HEK293 (cell line): ENCODE measurements around the gene TBC1D30.

Experiments
- CTCF ChIA-PET: fragments of 350-600 bp; formaldehyde crosslinking; extraction: SDS; loops from one replicate; lab custom pipeline; 2021; ENCODE audit warnings: antibody characterized with exemption; lab: Yijun Ruan, JAX
- POLR2A ChIA-PET: fragments of 300-600 bp; formaldehyde crosslinking; extraction: SDS; loops from one replicate; lab custom pipeline; 2020; ENCODE audit warnings: antibody characterized with exemption, inconsistent platforms; lab: Yijun Ruan, JAX
- H3K27ac ChIP-seq: fragments of 200-500 bp; sonication (Bioruptor generic); 2 replicates; pipeline ENCODE4 v1.5.1; 2014; ENCODE audit warnings: low read depth, low read length, control low read depth, inconsistent platforms; ENCODE audit errors: extremely low read depth
- H3K36me3 ChIP-seq, 2 experiments: fragments of 200-500 bp in 1 of 2; sonication (Bioruptor generic) in 1 of 2; 1 replicate in 1 of 2; 2 replicates in 1 of 2; pipeline ENCODE4 v1.5.1; 2014 to 2017; ENCODE audit warnings: inconsistent platforms in 2 of 2, low read length in 2 of 2; ENCODE audit not compliant: control insufficient read depth in 2 of 2, insufficient read depth in 1 of 2
- H3K4me1 ChIP-seq: fragments of 200-500 bp; sonication (Bioruptor generic); 2 replicates; pipeline ENCODE4 v1.5.1; 2014; ENCODE audit warnings: mild to moderate bottlenecking, low read length, inconsistent platforms; ENCODE audit not compliant: control insufficient read depth, insufficient read depth
- H3K4me3 ChIP-seq: 2 replicates; pipeline ENCODE4 v1.5.1; 2011; ENCODE audit warnings: low read depth, mild to moderate bottlenecking, control low read depth, low read length, moderate library complexity
- H3K9me3 ChIP-seq: fragments of 200-500 bp; sonication (Bioruptor generic); 2 replicates; pipeline ENCODE4 v1.5.1; 2014; ENCODE audit warnings: low read depth, low read length, inconsistent platforms; ENCODE audit not compliant: control insufficient read depth, insufficient read depth
- ATF2 ChIP-seq: fragments of 450-650 bp; formaldehyde crosslinking; IDR thresholded peaks from 2 replicates; pipeline ENCODE4 v1.5.1; 2016; ENCODE audit warnings: missing biosample characterization, missing genetic modification characterization, low read depth
- CTCF ChIP-seq: fragments of 450-650 bp; formaldehyde crosslinking; IDR thresholded peaks from 2 replicates; pipeline ENCODE4 v1.5.1; 2016; ENCODE audit warnings: missing biosample characterization, missing genetic modification characterization
- FEZF1 ChIP-seq: fragments of 450-650 bp; formaldehyde crosslinking; IDR thresholded peaks from 2 replicates; pipeline ENCODE4 v1.5.1; 2016; ENCODE audit warnings: missing biosample characterization, missing genetic modification characterization
- GLIS1 ChIP-seq: fragments of 450-650 bp; formaldehyde crosslinking; IDR thresholded peaks from 2 replicates; pipeline ENCODE4 v1.5.1; 2016; ENCODE audit warnings: missing biosample characterization, missing genetic modification characterization
- MYNN ChIP-seq: fragments of 450-650 bp; formaldehyde crosslinking; IDR thresholded peaks from 2 replicates; pipeline ENCODE4 v1.5.1; 2016; ENCODE audit warnings: missing biosample characterization, missing genetic modification characterization, borderline replicate concordance
- PBX3 ChIP-seq: sonication (generic); formaldehyde crosslinking; IDR thresholded peaks from 2 replicates; pipeline ENCODE4 v1.8.1; 2022; ENCODE audit warnings: mild to moderate bottlenecking, moderate library complexity, missing genetic modification reagents
- REPIN1 ChIP-seq: fragments of 450-650 bp; formaldehyde crosslinking; IDR thresholded peaks from 2 replicates; pipeline ENCODE4 v1.5.1; 2017; ENCODE audit warnings: missing biosample characterization, missing genetic modification characterization, low read depth
- SCRT2 ChIP-seq: fragments of 450-650 bp; formaldehyde crosslinking; IDR thresholded peaks from 2 replicates; pipeline ENCODE4 v1.5.1; 2016; ENCODE audit warnings: missing biosample characterization, missing genetic modification characterization
- SP3 ChIP-seq: fragments of 450-650 bp; formaldehyde crosslinking; IDR thresholded peaks from 2 replicates; pipeline ENCODE4 v1.5.1; 2016; ENCODE audit warnings: missing biosample characterization, missing genetic modification characterization
- TSHZ1 ChIP-seq: fragments of 450-650 bp; formaldehyde crosslinking; IDR thresholded peaks from 2 replicates; pipeline ENCODE4 v1.5.1; 2016; ENCODE audit warnings: missing biosample characterization, missing genetic modification characterization, borderline replicate concordance
- WT1 ChIP-seq: fragments of 450-650 bp; formaldehyde crosslinking; IDR thresholded peaks from 2 replicates; pipeline ENCODE4 v1.5.1; 2016; ENCODE audit warnings: missing biosample characterization, missing genetic modification characterization
- ZNF138 ChIP-seq: fragments of 450-650 bp; formaldehyde crosslinking; IDR thresholded peaks from 2 replicates; pipeline ENCODE4 v1.5.1; 2016; ENCODE audit warnings: missing biosample characterization, missing genetic modification characterization, borderline replicate concordance
- ZNF157 ChIP-seq: fragments of 450-650 bp; formaldehyde crosslinking; IDR thresholded peaks from 2 replicates; pipeline ENCODE4 v1.5.1; 2016; ENCODE audit warnings: missing biosample characterization, missing genetic modification characterization
- ZNF366 ChIP-seq: fragments of 450-650 bp; formaldehyde crosslinking; conservative IDR thresholded peaks from 2 replicates; pipeline ENCODE4 v1.5.1; 2016; ENCODE audit warnings: missing biosample characterization, missing genetic modification characterization
- ZNF398 ChIP-seq: fragments of 450-650 bp; formaldehyde crosslinking; IDR thresholded peaks from 2 replicates; pipeline ENCODE4 v1.5.1; 2017; ENCODE audit warnings: missing biosample characterization, missing genetic modification characterization
- ZNF521 ChIP-seq: fragments of 450-650 bp; formaldehyde crosslinking; IDR thresholded peaks from 2 replicates; pipeline ENCODE4 v1.5.1; 2017; ENCODE audit warnings: missing biosample characterization, mild to moderate bottlenecking, missing genetic modification characterization
- ZNF623 ChIP-seq: fragments of 450-650 bp; formaldehyde crosslinking; IDR thresholded peaks from 2 replicates; pipeline ENCODE4 v1.5.1; 2016; ENCODE audit warnings: missing biosample characterization, missing genetic modification characterization
- ZNF645 ChIP-seq: fragments of 450-650 bp; formaldehyde crosslinking; IDR thresholded peaks from 2 replicates; pipeline ENCODE4; 2016; ENCODE audit warnings: missing biosample characterization, missing genetic modification characterization
- ZNF654 ChIP-seq: fragments of 450-650 bp; formaldehyde crosslinking; IDR thresholded peaks from 2 replicates; pipeline ENCODE4 v1.5.1; 2016; ENCODE audit warnings: low read depth, missing biosample characterization, missing genetic modification characterization

Gene TBC1D30

GRCh38 chr12:64912516-64913255 lies 88.2 kb downstream of the TBC1D30 start (continued):
- TF ChIP-seq SP3, result no peak
- TF ChIP-seq ZNF623 (tag by site-specific recombination), result no peak
- TF ChIP-seq ZNF654, result no peak
- no peak for TF ChIP-seq MYNN (tag by site-specific recombination)
- no peak for TF ChIP-seq ZNF398 (tag by site-specific recombination)

GRCh38 chr12:64915242-64915641 lies 90.8 kb downstream of the TBC1D30 start:
- ChIA-PET POLR2A (no interaction called here), CTCF (interaction anchor here (1.0 kb wide), 1 partner anchor 52 kb away, joined by 7 read pairs; no protein-coding TSS in a partner anchor)
- no peak overlapping the region for H3K27ac ChIP-seq
- no peaks in the 10 kb centered on the region for H3K4me1 ChIP-seq
- no peaks in the 10 kb centered on the region for H3K9me3 ChIP-seq
- no peaks in the 10 kb centered on the region for H3K36me3 ChIP-seq
- no peak overlapping the region for H3K4me3 ChIP-seq
- TF ChIP-seq CTCF (tag by site-specific recombination), result no peak
- TF ChIP-seq ZNF138 (tag by site-specific recombination), result no peak
- no peak for TF ChIP-seq ZNF366 (tag by site-specific recombination)
- TF ChIP-seq GLIS1 (tag by site-specific recombination), result no peak
- TF ChIP-seq ATF2, result no peak

- Histone ChIP-seq H3K4me3 (no peak overlapping the region), H3K36me3 (no peaks in the 10 kb centered on the region), H3K9me3 (no peaks in the 10 kb centered on the region), H3K27ac (no peak overlapping the region), H3K4me1 (no peaks in the 10 kb centered on the region)
- POLR2A ChIA-PET, result no interaction called here
- CTCF ChIA-PET, result interaction anchor here (0.6 to 1.0 kb wide), 3 partner anchors 26 to 1823 kb away, joined by 3 to 8 read pairs (median 4); no protein-coding TSS in a partner anchor
- TF ChIP-seq SCRT2 (no peak), TSHZ1 (tag by site-specific recombination) (no peak), FEZF1 (tag by site-specific recombination) (no peak), PBX3 (CRISPR knock-in tag) (no peak), ZNF157 (tag by site-specific recombination) (no peak), ZNF521 (tag by site-specific recombination) (no peak), WT1 (tag by site-specific recombination) (no peak), ZNF645 (tag by site-specific recombination) (no peak), REPIN1 (tag by site-specific recombination) (no peak)
Measured at GRCh38 chr12:64916411-64917261, 92.2 kb downstream of the TBC1D30 start.
